Measurements from ENCODE around the gene CHST11.

Gene CHST11

DNA sequence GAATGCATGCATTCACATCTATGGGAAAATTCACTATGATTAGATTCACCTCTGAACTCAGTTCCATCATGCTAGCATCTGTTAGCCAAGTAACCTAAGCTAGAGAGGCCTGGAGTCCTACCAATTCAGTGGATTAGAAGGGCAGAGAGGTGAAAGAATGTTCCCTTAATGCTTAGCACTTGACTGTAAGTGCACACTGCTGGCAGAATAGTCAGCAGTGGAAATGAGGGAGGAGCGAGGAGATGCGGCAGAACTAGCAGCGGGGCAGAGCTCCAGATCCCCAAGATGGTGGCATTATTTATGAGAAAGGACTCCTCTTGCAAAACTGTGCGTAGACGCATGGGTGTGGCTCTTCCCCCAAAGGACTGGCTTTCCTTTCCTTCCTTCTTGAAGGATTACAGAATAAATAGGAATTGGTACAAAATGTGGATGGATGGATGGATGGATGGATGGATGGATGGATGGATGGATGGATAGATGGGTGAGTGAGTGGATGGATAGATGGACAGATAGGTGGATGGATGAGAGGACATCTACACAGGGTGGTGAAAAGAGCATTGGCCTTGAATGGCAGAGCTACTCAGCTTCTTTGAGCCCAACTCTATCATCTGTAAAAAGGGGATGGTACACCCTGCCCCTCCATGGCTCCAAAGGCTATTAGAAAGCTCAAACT is 227.2 kb downstream of the CHST11 start:
- peak overlapping the region; percentile 51 for H3K27ac Mint-ChIP-seq
- peaks cover 9% of the 10 kb centered on the region for H3K36me3 Mint-ChIP-seq
- no peak overlapping the region for H3K4me3 Mint-ChIP-seq
- H3K9me3 Mint-ChIP-seq, result peaks cover 3% of the 10 kb centered on the region
- peaks cover 98% of the 10 kb centered on the region for H3K4me1 Mint-ChIP-seq
- DNase-seq (ENCODE audit: low spot score in 2 of 2), result no peak
- ATAC-seq, result no peak

DNA sequence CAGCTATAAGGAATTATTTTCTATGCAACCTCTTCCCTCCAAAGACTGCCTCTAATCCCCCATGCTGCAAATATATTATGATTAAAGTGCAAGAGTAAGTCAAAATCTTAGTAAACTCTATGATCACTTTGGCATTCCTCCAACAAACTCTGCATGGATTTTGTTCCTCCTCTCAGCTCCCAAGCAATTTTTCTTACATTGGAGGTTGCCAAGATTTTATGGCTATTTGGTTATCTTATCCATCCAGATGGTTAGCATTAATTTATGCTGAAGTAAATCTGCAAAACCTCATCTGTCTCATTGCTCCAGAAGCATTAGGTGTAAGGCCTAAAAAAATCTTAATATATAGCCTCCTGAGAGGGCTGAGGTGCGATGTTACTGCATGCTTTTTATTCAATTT is 228.1 kb downstream of the CHST11 start:
- H3K4me3 Mint-ChIP-seq, result no peak overlapping the region
- H3K9me3 Mint-ChIP-seq, result peaks cover 3% of the 10 kb centered on the region
- DNase-seq (ENCODE audit: low spot score in 2 of 2) (no peak), ATAC-seq (no peak)
- H3K4me1 Mint-ChIP-seq, result peaks cover 98% of the 10 kb centered on the region
- H3K27ac Mint-ChIP-seq, result no peak overlapping the region
- peaks cover 9% of the 10 kb centered on the region for H3K36me3 Mint-ChIP-seq

DNA sequence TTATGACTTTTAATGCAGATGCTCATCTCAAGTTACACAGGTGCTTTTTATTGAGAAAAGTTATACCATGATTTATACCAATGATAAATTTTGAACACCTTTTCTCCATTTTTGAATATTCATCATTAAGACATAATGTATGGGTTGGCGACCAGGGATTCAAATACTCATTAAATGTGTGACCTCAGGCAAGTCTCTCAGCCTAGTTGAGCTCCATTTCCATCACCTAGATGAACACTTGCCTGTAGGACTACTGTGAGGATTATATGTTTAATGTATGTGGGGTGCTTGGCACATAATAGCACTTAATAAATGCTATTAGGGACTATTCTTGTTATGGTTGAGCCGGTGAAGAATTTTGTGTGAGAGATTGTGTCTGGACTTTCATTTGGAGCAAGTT is 228.6 kb downstream of the CHST11 start:
- no peak overlapping the region for H3K27ac Mint-ChIP-seq
- H3K4me3 Mint-ChIP-seq, result no peak overlapping the region
- DNase-seq (ENCODE audit: low spot score in 2 of 2) (no peak), ATAC-seq (no peak)
- peaks cover 96% of the 10 kb centered on the region for H3K4me1 Mint-ChIP-seq
- H3K9me3 Mint-ChIP-seq, result peaks cover 3% of the 10 kb centered on the region
- H3K36me3 Mint-ChIP-seq, result peaks cover 9% of the 10 kb centered on the region

DNA sequence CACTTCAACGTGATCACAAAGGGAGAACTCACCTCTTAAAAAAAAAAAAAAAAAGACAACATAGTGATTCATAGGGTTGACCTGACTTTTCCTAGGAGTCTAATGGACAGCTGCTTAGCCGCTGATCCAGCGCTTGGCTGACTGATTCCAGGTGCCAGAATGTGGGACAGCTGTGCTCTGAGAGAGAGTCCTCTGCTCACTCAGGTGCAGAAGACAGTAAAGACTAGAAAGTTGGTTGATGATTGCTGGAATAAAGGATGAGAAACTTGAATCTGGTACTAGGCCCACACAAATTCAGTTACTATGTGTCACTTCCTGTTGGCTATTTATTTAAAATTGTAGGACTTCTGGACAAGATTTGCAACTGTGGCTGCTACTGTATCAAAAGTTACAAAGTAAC is 229.4 kb downstream of the CHST11 start:
- peak overlapping the region; percentile 60 for H3K4me3 Mint-ChIP-seq
- H3K4me1 Mint-ChIP-seq, result peaks cover 96% of the 10 kb centered on the region
- H3K27ac Mint-ChIP-seq, result peak overlapping the region; percentile 93
- DNase-seq (ENCODE audit: low spot score in 2 of 2) (no peak), ATAC-seq (peak; percentile 20)
- H3K9me3 Mint-ChIP-seq, result peaks cover 3% of the 10 kb centered on the region
- peaks cover 9% of the 10 kb centered on the region for H3K36me3 Mint-ChIP-seq

GRCh38 chr12:104687823-104688573 is 231.2 kb downstream of the CHST11 start:
- peaks cover 94% of the 10 kb centered on the region for H3K4me1 Mint-ChIP-seq
- H3K27ac Mint-ChIP-seq, result peak overlapping the region; percentile 93
- peak overlapping the region; percentile 60 for H3K4me3 Mint-ChIP-seq
- peaks cover 11% of the 10 kb centered on the region for H3K36me3 Mint-ChIP-seq
- peaks cover 3% of the 10 kb centered on the region for H3K9me3 Mint-ChIP-seq
- peak; percentile 91 for ATAC-seq
- peak; percentile 42 to 85 for DNase-seq (ENCODE audit: low spot score in 2 of 2)

GRCh38 chr12:104689635-104690034 is 232.9 kb downstream of the CHST11 start:
- no peak overlapping the region for H3K4me3 Mint-ChIP-seq
- H3K4me1 Mint-ChIP-seq, result peaks cover 93% of the 10 kb centered on the region
- DNase-seq (ENCODE audit: low spot score in 2 of 2) (no peak), ATAC-seq (no peak)
- H3K9me3 Mint-ChIP-seq, result no peaks in the 10 kb centered on the region
- no peak overlapping the region for H3K27ac Mint-ChIP-seq
- H3K36me3 Mint-ChIP-seq, result peaks cover 22% of the 10 kb centered on the region

- Mint-ChIP-seq H3K4me3 (peak overlapping the region; percentile 24), H3K4me1 (peaks cover 89% of the 10 kb centered on the region), H3K27ac (no peak overlapping the region), H3K36me3 (peaks cover 29% of the 10 kb centered on the region), H3K9me3 (no peaks in the 10 kb centered on the region)
- no peak for DNase-seq (ENCODE audit: low spot score in 2 of 2)
- no peak for ATAC-seq
Measured at GRCh38 chr12:104691721-104692556, 235.2 kb downstream of the CHST11 start.

- ATAC-seq, result no peak
- peaks cover 28% of the 10 kb centered on the region for H3K36me3 Mint-ChIP-seq
- no peak for DNase-seq (ENCODE audit: low spot score in 2 of 2)
- no peaks in the 10 kb centered on the region for H3K9me3 Mint-ChIP-seq
- peaks cover 89% of the 10 kb centered on the region for H3K4me1 Mint-ChIP-seq
- no peak overlapping the region for H3K4me3 Mint-ChIP-seq
- peak overlapping the region; percentile 92 for H3K27ac Mint-ChIP-seq
Measured at GRCh38 chr12:104692557-104693218, 235.9 kb downstream of the CHST11 start.

DNA sequence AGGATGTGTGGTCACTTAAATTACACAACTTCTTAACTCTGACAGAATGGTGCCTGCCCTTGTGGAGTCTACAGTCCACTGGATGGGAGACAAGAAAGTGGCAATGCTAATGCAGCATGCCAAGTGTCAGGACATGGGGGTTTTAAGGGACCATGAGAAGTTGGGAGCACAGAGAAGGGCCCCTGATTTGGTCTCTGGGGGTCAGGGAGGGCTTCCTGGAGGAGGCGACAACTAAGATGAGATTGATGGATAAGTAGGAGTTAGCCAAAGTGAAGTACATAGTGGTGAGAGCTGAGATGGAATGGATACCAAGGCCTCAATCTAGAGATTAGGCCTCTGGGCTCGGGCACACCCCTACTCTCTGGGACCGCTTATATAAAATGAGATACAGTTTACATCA is 236.7 kb downstream of the CHST11 start:
- peaks cover 20% of the 10 kb centered on the region for H3K36me3 Mint-ChIP-seq
- no peak for ATAC-seq
- H3K27ac Mint-ChIP-seq, result peak overlapping the region; percentile 92
- no peak overlapping the region for H3K4me3 Mint-ChIP-seq
- H3K4me1 Mint-ChIP-seq, result peaks cover 89% of the 10 kb centered on the region
- H3K9me3 Mint-ChIP-seq, result no peaks in the 10 kb centered on the region
- DNase-seq (ENCODE audit: low spot score in 2 of 2), result no peak

DNA sequence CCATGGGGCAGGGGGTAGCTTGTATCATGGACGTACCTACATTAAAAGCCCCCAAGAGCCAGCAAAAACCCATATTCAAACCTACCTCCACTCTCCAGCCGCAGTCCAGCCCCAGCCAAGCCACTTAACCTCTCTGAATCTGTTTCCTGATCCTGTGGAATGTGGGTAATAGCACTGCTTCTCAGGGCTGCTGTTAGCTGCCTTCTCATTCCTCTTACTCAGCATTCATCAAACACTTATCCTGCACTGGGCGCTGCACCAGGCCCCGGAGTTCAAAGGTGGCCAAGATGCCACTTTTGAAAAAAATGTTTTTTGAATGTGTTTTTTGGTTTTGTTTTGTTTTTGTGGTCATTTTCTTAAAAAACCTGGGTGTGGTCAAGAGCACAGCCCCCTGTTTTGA is 237.4 kb downstream of the CHST11 start:
- Mint-ChIP-seq H3K4me3 (peak overlapping the region; percentile 61), H3K27ac (peak overlapping the region; percentile 92), H3K4me1 (peaks cover 87% of the 10 kb centered on the region), H3K36me3 (peaks cover 20% of the 10 kb centered on the region), H3K9me3 (no peaks in the 10 kb centered on the region)
- ATAC-seq, result no peak
- DNase-seq (ENCODE audit: low spot score in 2 of 2), result no peak

DNA sequence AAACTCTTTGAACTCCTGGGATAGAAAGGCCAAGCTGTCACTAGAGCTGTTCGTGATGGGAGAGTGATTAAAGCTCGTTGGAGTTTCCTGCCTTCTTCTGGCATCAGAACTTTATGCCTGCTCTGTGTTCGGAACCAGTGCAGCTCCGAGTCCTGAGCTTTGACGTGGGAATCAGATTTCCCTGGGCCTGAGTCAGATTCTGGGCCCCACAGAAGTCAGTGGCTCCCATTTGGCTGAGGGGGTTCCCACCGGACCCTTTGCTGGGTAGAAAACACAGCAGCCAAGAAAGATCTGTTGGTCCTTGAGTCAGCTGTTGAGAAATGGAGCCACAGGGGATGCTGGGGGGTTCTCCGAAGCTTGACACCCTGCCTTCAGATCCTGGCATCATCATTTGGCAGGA is 238.0 kb downstream of the CHST11 start:
- Mint-ChIP-seq H3K36me3 (peaks cover 20% of the 10 kb centered on the region), H3K4me3 (peak overlapping the region; percentile 61), H3K9me3 (no peaks in the 10 kb centered on the region), H3K4me1 (peaks cover 87% of the 10 kb centered on the region), H3K27ac (peak overlapping the region; percentile 92)
- ATAC-seq (no peak), DNase-seq (ENCODE audit: low spot score in 2 of 2) (no peak)

GRCh38 chr12:104695453-104696148 is 238.9 kb downstream of the CHST11 start:
- peak; percentile 51 to 87 for DNase-seq (ENCODE audit: low spot score in 2 of 2)
- H3K9me3 Mint-ChIP-seq, result no peaks in the 10 kb centered on the region
- peaks cover 85% of the 10 kb centered on the region for H3K4me1 Mint-ChIP-seq
- peak overlapping the region; percentile 61 for H3K4me3 Mint-ChIP-seq
- peak overlapping the region; percentile 92 for H3K27ac Mint-ChIP-seq
- peaks cover 20% of the 10 kb centered on the region for H3K36me3 Mint-ChIP-seq
- ATAC-seq, result peak; percentile 90

DNA sequence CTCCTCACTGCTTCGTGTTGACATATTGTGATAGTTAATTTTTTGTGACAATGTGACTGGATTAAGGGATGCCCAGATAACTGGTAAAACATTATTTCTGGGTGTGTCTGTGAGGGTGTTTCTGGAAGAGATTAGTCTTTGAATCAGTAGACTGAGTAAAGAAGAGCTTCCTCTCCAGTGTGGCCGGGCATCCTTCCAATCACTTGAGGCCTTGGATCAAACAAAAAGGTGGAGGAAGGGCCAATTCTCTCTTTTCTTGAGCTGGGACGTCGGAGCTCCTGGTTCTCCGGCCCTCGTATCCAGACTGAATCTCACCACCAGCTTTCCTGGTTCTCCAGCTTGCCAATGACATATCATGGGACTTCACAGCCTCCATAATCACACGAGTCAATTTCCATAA is 240.4 kb downstream of the CHST11 start:
- H3K27ac Mint-ChIP-seq, result peak overlapping the region; percentile 60
- DNase-seq (ENCODE audit: low spot score in 2 of 2) (no peak), ATAC-seq (no peak)
- H3K9me3 Mint-ChIP-seq, result no peaks in the 10 kb centered on the region
- H3K4me1 Mint-ChIP-seq, result peaks cover 70% of the 10 kb centered on the region
- H3K36me3 Mint-ChIP-seq, result peaks cover 20% of the 10 kb centered on the region
- H3K4me3 Mint-ChIP-seq, result no peak overlapping the region

- ATAC-seq (no peak), DNase-seq (ENCODE audit: low spot score in 2 of 2) (no peak)
- H3K9me3 Mint-ChIP-seq, result no peaks in the 10 kb centered on the region
- H3K27ac Mint-ChIP-seq, result no peak overlapping the region
- no peak overlapping the region for H3K4me3 Mint-ChIP-seq
- peaks cover 70% of the 10 kb centered on the region for H3K4me1 Mint-ChIP-seq
- peaks cover 16% of the 10 kb centered on the region for H3K36me3 Mint-ChIP-seq
Measured at GRCh38 chr12:104698871-104699270, 242.1 kb downstream of the CHST11 start.
